Ovary (tissue), 9 donors: ENCODE measurements around the gene PRG2. TPM values are rescaled to one million over a fixed set of nuclear protein-coding genes. Genes with fewer than 3 reads are reported as not detected.
"Not testable (repeated sequence)": the region's sequence is repeated elsewhere in the genome, so short reads cannot be mapped to it uniquely, and the experiment has no call there.

Experiments used
- DNase-seq, 5 donors: peaks; one replicate each; pipeline ENCODE4 v3.0.0-alpha.2; 2019 to 2020
- H3K27ac ChIP-seq, 2 donors: fragments of 200-600 bp; one replicate each; pipeline versions ENCODE4 v1.5.1 to v1.8.0; 2019 to 2022
- H3K27me3 ChIP-seq: fragments of 200-600 bp; one replicate; pipeline ENCODE4 v1.8.0; 2022
- H3K36me3 ChIP-seq: fragments of 200-600 bp; sonication (generic); one replicate; pipeline ENCODE4 v1.5.1; 2019
- H3K4me1 ChIP-seq: one replicate; pipeline ENCODE4 v1.8.1; 2013; ENCODE audit warnings: mild to moderate bottlenecking, moderate library complexity; ENCODE audit not compliant: insufficient read depth
- H3K4me3 ChIP-seq: fragments of 200-600 bp; sonication (generic); one replicate; pipeline ENCODE4 v1.5.1; 2017
- H3K9me3 ChIP-seq, 2 donors: fragments of 200-600 bp in 1 of 2; sonication (generic) in 1 of 2; one replicate each; pipeline versions ENCODE4 v1.5.1 to v1.8.1; 2013 to 2019; ENCODE audit warnings: mild to moderate bottlenecking in 1 of 2, moderate library complexity in 1 of 2
- CTCF ChIP-seq, 3 donors: fragments of 450-650 bp in 2 of 3; fragments of 200-600 bp in 1 of 3; IDR thresholded peaks; one replicate each; pipeline versions ENCODE4 v1.5.1 to v1.8.0; 2016 to 2022; ENCODE audit warnings: antibody characterized with exemption in 3 of 3, mild to moderate bottlenecking in 1 of 3
- EP300 ChIP-seq: sonication (generic); formaldehyde crosslinking; IDR thresholded peaks from one replicate; pipeline ENCODE4 v1.6.1; 2017; ENCODE audit warnings: antibody characterized with exemption
- POLR2A ChIP-seq: fragments of 450-650 bp; IDR thresholded peaks from one replicate; pipeline ENCODE4 v1.6.1; 2017; ENCODE audit warnings: antibody characterized with exemption, mild to moderate bottlenecking, moderate library complexity
- WGBS, 3 donors: extraction: QIAGEN DNeasy Blood & Tissue Kit in 1 of 3; methylation state at CpG; one replicate each; pipeline versions ENCODE4 v1.1.5 to v1.1.7; 2013 to 2017; 5-methylcytosine and 5-hydroxymethylcytosine counted together
- intact Hi-C, 4 donors: fragments of 100-400 bp; cut with DNase I; formaldehyde crosslinking; loops; one replicate each; pipeline versions ENCODE4 v1.11.0 to v1.15.1; 2022 to 2023
- polyA plus RNA-seq, 2 donors: library from polyadenylated mRNA; stranded (reverse); fragments of 200-250 nt in 1 of 2; fragments of 350-450 nt in 1 of 2; fragmentation: Illumina TruSeq in 1 of 2; extraction: RNeasy Lipid Tissue Mini Kit (QIAGEN cat#74804) in 1 of 2; gene quantifications; one replicate each; pipeline ENCODE4 v1.2.3, GENCODE V29; 2013 to 2014
- total RNA-seq, 7 donors: library from RNA; depleted of rRNA in 2 of 7; stranded (reverse); fragments of >200 nt in 2 of 7; fragmentation: NEBNext Ultra II Directional in 3 of 7; extraction: Animal tissue kit (Norgen Biotek cat#: 25700) in 3 of 7; gene quantifications; one replicate each; pipeline versions ENCODE4 v1.1.0 to v1.2.4, GENCODE V29; 2016 to 2023
- donor health status: DM: no; HTN: no; CAD: no; lungs with moderate emphysema.
- donor health status: DM: no; HTN: no; CAD: no.
- donor health status: Bipolar disorder and iron deficiency.
- donor health status: DM: yes; HTN: yes; CAD: no.
- donor health status: DM: no; HTN: no; CAD: no.
- donor health status: DM: yes; HTN: yes; CAD: no.

The PRG2 gene
- total and polyA plus RNA-seq, 9 donors = 0.15 TPM; not detected in 8

DNA sequence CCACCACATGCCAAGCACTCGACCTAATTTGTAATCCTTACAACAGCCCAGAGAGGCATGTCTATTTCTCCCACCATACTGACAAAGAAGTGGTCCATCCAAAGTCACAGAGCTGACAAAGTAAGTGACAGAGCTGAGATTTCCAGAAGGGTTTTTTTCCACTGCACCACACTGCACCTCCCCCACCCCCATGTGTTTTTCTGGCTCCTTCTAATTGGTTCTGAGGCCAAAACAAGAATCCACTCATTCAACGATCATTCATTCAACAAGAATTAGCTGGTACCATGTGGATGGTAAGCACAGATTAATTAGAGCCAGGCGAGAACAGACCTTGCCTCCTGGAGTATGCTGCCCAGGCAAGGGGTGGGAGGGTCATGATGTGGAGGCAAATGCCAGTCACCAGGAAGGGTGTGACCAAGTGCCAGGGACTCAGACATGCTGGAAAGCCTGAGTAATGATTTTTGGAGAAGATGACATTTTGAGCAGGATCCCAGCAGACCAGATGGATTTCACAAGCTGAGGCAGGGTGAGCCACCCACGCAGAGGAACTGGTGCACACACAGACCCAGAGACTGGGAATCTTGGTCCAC lies 14.9 kb upstream of the PRG2 start:
- H3K27ac ChIP-seq = no peak overlapping the region
- DNase-seq = no peak
- 80 to 86% (median 83%) methylated on average over 4 of the region's 4 CpGs for WGBS, 3 donors
- no peaks in the 10 kb centered on the region for H3K9me3 ChIP-seq
- no peak for TF ChIP-seq CTCF (IDR thresholded peaks at IDR 0.05)
- no peak for TF ChIP-seq POLR2A
- TF ChIP-seq EP300 = no peak
- no peaks in the 10 kb centered on the region for H3K36me3 ChIP-seq
- H3K4me1 ChIP-seq = no peaks in the 10 kb centered on the region
- intact Hi-C loops = no loop called here
- H3K27me3 ChIP-seq = no peaks in the 10 kb centered on the region
- H3K4me3 ChIP-seq = no peak overlapping the region

DNA sequence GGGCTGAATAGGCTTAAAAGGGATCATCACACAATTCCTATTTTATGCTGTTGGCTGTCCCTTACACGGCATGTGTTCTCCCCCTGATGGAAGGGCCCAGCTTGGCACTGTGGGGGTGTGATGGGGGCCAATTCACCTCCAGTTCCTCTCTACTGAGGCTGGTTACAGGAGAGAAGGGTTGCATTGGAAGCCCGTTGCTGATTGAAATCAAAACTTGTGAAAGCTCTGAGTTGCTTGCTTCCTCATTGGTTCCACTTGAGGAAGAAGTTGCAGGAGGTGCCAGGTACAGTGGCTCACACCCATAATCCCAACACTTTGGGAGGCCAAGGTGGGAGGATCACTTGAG lies 13.3 kb upstream of the PRG2 start:
- no peaks in the 10 kb centered on the region for H3K27me3 ChIP-seq
- 87 to 94% (median 91%) methylated on average over 2 of the region's 2 CpGs for WGBS, 3 donors
- no peak overlapping the region for H3K27ac ChIP-seq
- H3K9me3 ChIP-seq = no peaks in the 10 kb centered on the region
- no peaks in the 10 kb centered on the region for H3K4me1 ChIP-seq
- intact Hi-C loops = no loop called here
- no peak for DNase-seq
- TF ChIP-seq CTCF (IDR thresholded peaks at IDR 0.05) (no peak), EP300 (no peak), POLR2A (no peak)
- H3K4me3 ChIP-seq = no peak overlapping the region
- no peaks in the 10 kb centered on the region for H3K36me3 ChIP-seq

GRCh38 chr11:57403003-57403801 lies 12.8 kb upstream of the PRG2 start:
- DNase-seq, H3K4me1 ChIP-seq, H3K4me3 ChIP-seq, H3K9me3 ChIP-seq, H3K27me3 ChIP-seq, intact Hi-C loops, H3K27ac ChIP-seq, H3K36me3 ChIP-seq: not testable (repeated sequence)
- WGBS, 3 donors = 70 to 76% (median 74%) methylated on average over 6 of the region's 6 CpGs

DNA sequence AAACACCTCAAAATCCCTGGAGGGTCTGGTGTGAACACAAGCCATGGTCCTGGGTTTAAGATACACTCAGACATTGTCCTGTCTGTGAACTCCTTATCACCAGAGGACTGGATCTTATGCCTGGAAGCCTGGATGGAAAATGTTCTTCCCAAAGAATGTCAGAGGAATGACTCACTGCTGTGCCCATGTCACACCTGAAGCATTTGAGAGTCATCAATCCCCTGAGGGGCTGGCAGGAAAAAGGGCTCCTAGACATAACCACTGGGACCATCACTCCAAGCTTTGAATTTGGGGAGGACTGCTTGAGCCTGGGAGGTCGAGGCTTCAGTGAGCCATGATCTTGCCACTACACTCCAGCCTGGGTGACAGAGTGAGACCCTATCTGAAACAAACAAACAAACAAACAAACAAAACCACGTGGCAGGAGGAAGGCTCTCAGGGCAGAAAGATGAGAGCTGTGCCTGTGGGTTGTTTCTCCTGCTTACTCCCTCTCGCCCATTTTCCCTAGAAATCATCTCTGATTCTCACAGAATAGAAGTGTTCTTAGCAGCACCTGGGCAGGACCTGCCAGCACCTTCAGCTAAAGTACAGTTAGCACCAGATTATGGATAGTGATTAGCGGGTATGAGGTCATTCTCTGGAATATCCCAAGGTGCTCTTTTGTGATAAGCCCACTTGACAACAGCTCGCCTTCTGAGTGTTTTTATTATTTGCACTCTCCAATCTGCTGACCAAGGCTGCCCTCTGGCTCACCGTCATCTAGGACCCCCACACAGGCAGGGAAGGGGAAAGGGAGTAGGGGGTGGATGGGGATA lies 11.9 kb upstream of the PRG2 start:
- TF ChIP-seq CTCF (IDR thresholded peaks at IDR 0.05) (no peak), EP300 (no peak), POLR2A (no peak)
- Histone ChIP-seq H3K4me3 (no peak overlapping the region), H3K27me3 (no peaks in the 10 kb centered on the region), H3K27ac (no peak overlapping the region), H3K9me3 (no peaks in the 10 kb centered on the region), H3K36me3 (no peaks in the 10 kb centered on the region), H3K4me1 (no peaks in the 10 kb centered on the region)
- intact Hi-C loops = no loop called here
- WGBS, 3 donors = 42 to 61% (median 50%) methylated on average over 6 of the region's 6 CpGs
- no peak for DNase-seq
